ENCODE measurements around the gene UBE2D1.

- TF ChIP-seq CTCF (IDR thresholded peaks at IDR 0.05 in 2 of 3, conservative IDR thresholded peaks at IDR 0.05 in 1 of 3; ENCODE audit: insufficient read depth in 2 of 3, low read depth in 1 of 3, low read length in 3 of 3) (no peak), YY1 (IDR thresholded peaks at IDR 0.05; ENCODE audit: borderline replicate concordance in 1 of 3, control insufficient read depth in 1 of 3, extremely low read depth in 1 of 3, insufficient read depth in 3 of 3, insufficient read length in 1 of 3, insufficient replicate concordance in 2 of 3, low read depth in 1 of 3, low read length in 2 of 3) (no peak), CXXC5 (CRISPR knock-in tag; IDR thresholded peaks at IDR 0.05) (no peak), HMG20B (CRISPR knock-in tag; IDR thresholded peaks at IDR 0.05) (no peak), FOXK2 (conservative IDR thresholded peaks at IDR 0.05 in 1 of 2, IDR thresholded peaks at IDR 0.05 in 1 of 2; ENCODE audit: low read depth in 2 of 2) (no peak), POLR2AphosphoS5 (IDR thresholded peaks at IDR 0.05; ENCODE audit: control insufficient read depth, insufficient read depth, low read depth, low read length) (no peak), GMEB1 (CRISPR knock-in tag; IDR thresholded peaks at IDR 0.05) (no peak), ZNF274 (IDR thresholded peaks at IDR 0.05; ENCODE audit: borderline replicate concordance, low read depth, low read length) (no peak), BHLHE40 (IDR thresholded peaks at IDR 0.05; ENCODE audit: low read length) (no peak), SMARCB1 (IDR thresholded peaks at IDR 0.05; ENCODE audit: insufficient read length, low read depth) (no peak)
Measured at GRCh38 chr10:58361353-58361752, 26.5 kb downstream of the UBE2D1 start.

Measured in K562 (cell line).